Measurements from ENCODE around the gene TBC1D14.

Gene TBC1D14

GRCh38 chr4:7049295-7049694, 139.7 kb downstream of the TBC1D14 start:
- no peak for DNase-seq

GRCh38 chr4:7049739-7050138, 140.1 kb downstream of the TBC1D14 start:
- no peak for DNase-seq

GRCh38 chr4:7050481-7051143, 141.0 kb downstream of the TBC1D14 start:
- no peak for DNase-seq

GRCh38 chr4:7051144-7051495, 141.5 kb downstream of the TBC1D14 start:
- DNase-seq = no peak

GRCh38 chr4:7051905-7052304, 142.3 kb downstream of the TBC1D14 start:
- no peak for DNase-seq

- DNase-seq = no peak
These were observed 142.7 kb downstream of the TBC1D14 start for GRCh38 chr4:7052313-7052712.

GRCh38 chr4:7052923-7053715, 143.5 kb downstream of the TBC1D14 start:
- no peak for DNase-seq

- no peak for DNase-seq
These were observed 144.7 kb downstream of the TBC1D14 start for GRCh38 chr4:7054106-7054880.

- no peak for DNase-seq
These were observed 145.7 kb downstream of the TBC1D14 start for GRCh38 chr4:7055111-7055989.

GRCh38 chr4:7055990-7056325, 146.3 kb downstream of the TBC1D14 start:
- no peak for DNase-seq

GRCh38 chr4:7058792-7059191, 149.2 kb downstream of the TBC1D14 start:
- no peak for DNase-seq

- DNase-seq = no peak
These were observed 150.0 kb downstream of the TBC1D14 start for GRCh38 chr4:7059662-7060061.

- no peak for DNase-seq
These were observed 150.9 kb downstream of the TBC1D14 start for GRCh38 chr4:7060346-7061150.

- no peak for DNase-seq
These were observed 152.2 kb downstream of the TBC1D14 start for GRCh38 chr4:7061815-7062214.

GRCh38 chr4:7062816-7063215, 153.2 kb downstream of the TBC1D14 start:
- DNase-seq = no peak

GRCh38 chr4:7063362-7063761, 153.7 kb downstream of the TBC1D14 start:
- DNase-seq = no peak

- DNase-seq = no peak
These were observed 156.4 kb downstream of the TBC1D14 start for GRCh38 chr4:7066006-7066405.

GRCh38 chr4:7066493-7066892, 156.9 kb downstream of the TBC1D14 start:
- no peak for DNase-seq

GRCh38 chr4:7067126-7067451, 157.5 kb downstream of the TBC1D14 start:
- no peak for DNase-seq

- DNase-seq = peak; percentile 96
These were observed 158.0 kb downstream of the TBC1D14 start, which contains the start of gene GRPEL1 for GRCh38 chr4:7067452-7068278. Gene GRPEL1 (minus strand): TSS chr4:7068064. CDS start chr4:7068032, 32 bp downstream.

GRCh38 chr4:7068279-7068842, 158.7 kb downstream of the TBC1D14 start:
- DNase-seq = no peak

Measured in NCI-H2227 treated with DMSO at 0.1 percent for 48 hours (cell line).